H9 (cell line): ENCODE measurements around the gene PPM1H. TPM values are rescaled to one million over a fixed set of nuclear protein-coding genes. Genes with fewer than 3 reads are reported as not detected.

Experiments used
- DNase-seq: peaks from one replicate; pipeline ENCODE4 v3.0.0-alpha.2; 2017
- H2AFZ ChIP-seq: one replicate; pipeline ENCODE4 v1.6.1; 2013; ENCODE audit warnings: mild to moderate bottlenecking, low read length, control low read depth, moderate library complexity
- H2AK5ac ChIP-seq: 2 replicates; pipeline ENCODE4 v1.6.1; 2013; ENCODE audit warnings: low read length, control low read depth, mixed read lengths; ENCODE audit not compliant: insufficient read length
- H2BK120ac ChIP-seq: one replicate; pipeline ENCODE4 v1.6.1; 2013; ENCODE audit warnings: low read depth, mild to moderate bottlenecking, low read length, control low read depth, inconsistent platforms; ENCODE audit not compliant: poor library complexity, severe bottlenecking
- H2BK12ac ChIP-seq: 2 replicates; pipeline ENCODE4 v1.6.1; 2013; ENCODE audit warnings: low read length, control low read depth, mixed read lengths, low read depth; ENCODE audit not compliant: insufficient read length
- H2BK15ac ChIP-seq: 2 replicates; pipeline ENCODE4 v1.6.1; 2013; ENCODE audit warnings: low read depth, low read length, control low read depth
- H2BK20ac ChIP-seq: one replicate; pipeline ENCODE4 v1.6.1; 2013; ENCODE audit warnings: low read depth, mild to moderate bottlenecking, low read length, control low read depth, inconsistent platforms; ENCODE audit not compliant: poor library complexity, severe bottlenecking
- H2BK5ac ChIP-seq: 2 replicates; pipeline ENCODE4 v1.6.1; 2013; ENCODE audit warnings: low read length, control low read depth, mixed read lengths; ENCODE audit not compliant: insufficient read length
- H3K14ac ChIP-seq: 2 replicates; pipeline ENCODE4 v1.6.1; 2013; ENCODE audit warnings: low read length, control low read depth; ENCODE audit not compliant: insufficient read depth
- H3K18ac ChIP-seq: 2 replicates; pipeline ENCODE4 v1.6.1; 2013; ENCODE audit warnings: low read depth, mild to moderate bottlenecking, mixed read lengths, low read length, control low read depth; ENCODE audit not compliant: insufficient read length
- H3K23ac ChIP-seq: 2 replicates; pipeline ENCODE4 v1.6.1; 2013; ENCODE audit warnings: low read length, control low read depth, mixed read lengths, low read depth; ENCODE audit not compliant: insufficient read length
- H3K23me2 ChIP-seq: 2 replicates; pipeline ENCODE4 v1.6.1; 2013; ENCODE audit warnings: low read depth, mild to moderate bottlenecking, mixed read lengths, low read length, control low read depth; ENCODE audit not compliant: insufficient read length, poor library complexity, severe bottlenecking
- H3K27ac ChIP-seq: 2 replicates; pipeline ENCODE4 v1.5.1; 2013; ENCODE audit warnings: low read length, control low read depth, mixed read lengths, low read depth; ENCODE audit not compliant: insufficient read length
- H3K27me3 ChIP-seq: 2 replicates; pipeline ENCODE4 v1.6.1; 2013; ENCODE audit warnings: low read length, control low read depth, inconsistent platforms; ENCODE audit not compliant: insufficient read depth
- H3K4ac ChIP-seq: 2 replicates; pipeline ENCODE4 v1.6.1; 2013; ENCODE audit warnings: low read depth, mild to moderate bottlenecking, control low read depth, inconsistent platforms, low read length, moderate library complexity
- H3K4me1 ChIP-seq: 2 replicates; pipeline ENCODE4 v1.6.1; 2013; ENCODE audit warnings: low read length, control low read depth, inconsistent platforms; ENCODE audit not compliant: insufficient read depth
- H3K4me2 ChIP-seq: 2 replicates; pipeline ENCODE4 v1.6.1; 2013; ENCODE audit warnings: low read length, control low read depth, mixed read lengths; ENCODE audit not compliant: insufficient read length, insufficient read depth
- H3K56ac ChIP-seq: 2 replicates; pipeline ENCODE4 v1.6.1; 2013; ENCODE audit warnings: low read depth, mild to moderate bottlenecking, mixed read lengths, low read length, control low read depth; ENCODE audit not compliant: insufficient read length
- H3K79me1 ChIP-seq: 2 replicates; pipeline ENCODE4 v1.6.1; 2013; ENCODE audit warnings: low read depth, mild to moderate bottlenecking, moderate library complexity, low read length, control low read depth, inconsistent platforms; ENCODE audit not compliant: insufficient read depth, poor library complexity, severe bottlenecking
- H3K79me2 ChIP-seq: 2 replicates; pipeline ENCODE4 v1.6.1; 2013; ENCODE audit warnings: low read length, control low read depth, inconsistent platforms; ENCODE audit not compliant: insufficient read depth
- H3K9ac ChIP-seq: 2 replicates; pipeline ENCODE4 v1.6.1; 2013; ENCODE audit warnings: low read length, control low read depth, mixed read lengths; ENCODE audit not compliant: insufficient read length; ENCODE audit errors: extremely low read depth
- H3K9me3 ChIP-seq: one replicate; pipeline ENCODE4 v1.6.1; 2013; ENCODE audit warnings: low read depth, low read length, inconsistent platforms; ENCODE audit not compliant: control insufficient read depth
- H3T11ph ChIP-seq: one replicate; pipeline ENCODE4 v1.6.1; 2013; ENCODE audit warnings: mild to moderate bottlenecking, low read length, control low read depth, inconsistent platforms
- H4K20me1 ChIP-seq: one replicate; pipeline ENCODE4 v1.6.1; 2013; ENCODE audit not compliant: control insufficient read depth, insufficient read length, insufficient read depth
- H4K5ac ChIP-seq: 2 replicates; pipeline ENCODE4 v1.6.1; 2013; ENCODE audit warnings: low read depth, mild to moderate bottlenecking, mixed read lengths, low read length, control low read depth; ENCODE audit not compliant: insufficient read length
- H4K8ac ChIP-seq: replicated peaks from 2 replicates; pipeline ENCODE4 v1.6.1; 2013; ENCODE audit warnings: low read length, control low read depth, mixed read lengths, low read depth; ENCODE audit not compliant: insufficient read length
- H4K91ac ChIP-seq: 2 replicates; pipeline ENCODE4 v1.6.1; 2013; ENCODE audit warnings: low read depth, mild to moderate bottlenecking, moderate library complexity, mixed read lengths, low read length, control low read depth; ENCODE audit not compliant: insufficient read length
- H3K27ac Mint-ChIP-seq, 3 experiments: 2 replicates in 2 of 3; 3 replicates in 1 of 3; pipeline ENCODE4 v1.8.0; 2020 to 2021; ENCODE audit warnings: mixed read lengths in 3 of 3, mild to moderate bottlenecking in 1 of 3, moderate library complexity in 1 of 3
- H3K27me3 Mint-ChIP-seq: 2 replicates; pipeline ENCODE4 v1.8.0; 2021; ENCODE audit warnings: low read depth, mild to moderate bottlenecking, moderate library complexity, mixed read lengths
- H3K36me3 Mint-ChIP-seq, 3 experiments: 2 replicates in 2 of 3; 3 replicates in 1 of 3; pipeline ENCODE4 v1.8.0; 2020 to 2021; ENCODE audit warnings: low read depth in 3 of 3, mixed read lengths in 3 of 3; ENCODE audit not compliant: insufficient read depth in 1 of 3
- H3K4me1 Mint-ChIP-seq, 2 experiments: 2 replicates each; pipeline ENCODE4 v1.8.0; 2020; ENCODE audit warnings: mixed read lengths in 2 of 2
- H3K4me3 Mint-ChIP-seq, 2 experiments: 2 replicates in 1 of 2; 3 replicates in 1 of 2; pipeline ENCODE4 v1.8.0; 2020 to 2021; ENCODE audit warnings: mild to moderate bottlenecking in 2 of 2, mixed read lengths in 2 of 2, moderate library complexity in 1 of 2
- H3K9me3 Mint-ChIP-seq, 2 experiments: 2 replicates in 1 of 2; 3 replicates in 1 of 2; pipeline ENCODE4 v1.8.0; 2020; ENCODE audit warnings: mild to moderate bottlenecking in 2 of 2, mixed read lengths in 2 of 2, moderate library complexity in 1 of 2
- WGBS: extraction: QIAGEN DNeasy Blood & Tissue Kit; methylation state at CpG from one replicate; pipeline ENCODE4 v1.1.7; 2013; ENCODE audit warnings: missing lambda C conversion rate, low lambda C conversion rate, mixed read lengths; ENCODE audit not compliant: insufficient read length; ENCODE audit errors: extremely low coverage; 5-methylcytosine and 5-hydroxymethylcytosine counted together
- total RNA-seq: library from RNA; stranded (reverse); gene quantifications from 2 replicates; pipeline ENCODE4 v1.2.1, GENCODE V29; 2021
- TF ChIP-seq, protein P1 (sequence below): fragments of 200-600 bp; sonication (generic); conservative IDR thresholded peaks from 3 replicates; pipeline ENCODE4 v1.8.0; 2021; ENCODE audit warnings: antibody characterized with exemption, mild to moderate bottlenecking

The PPM1H gene
- total RNA-seq, 1 experiment from 2014 or later, result 22.1 TPM

DNA sequence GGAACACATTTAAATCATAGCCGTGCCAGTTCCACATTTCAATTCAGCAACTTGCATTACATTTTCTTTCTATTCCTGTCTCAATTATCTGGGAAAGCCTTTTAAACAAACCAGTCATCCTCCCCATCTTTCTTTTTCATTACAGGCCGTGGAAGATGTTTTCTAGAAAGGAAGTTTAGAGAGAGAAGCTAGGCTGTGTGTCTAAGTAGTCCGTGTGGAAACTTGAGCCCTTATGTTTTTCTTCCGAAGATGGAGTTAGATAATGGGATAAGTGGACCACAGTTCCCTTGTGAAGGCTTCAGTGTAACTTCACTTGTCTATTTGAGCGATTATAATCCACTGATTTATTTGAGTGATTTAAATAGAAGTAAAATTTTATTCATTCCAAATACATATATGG lies 12.4 kb upstream of the PPM1H start:
- no peak overlapping the region for H3K4me3 Mint-ChIP-seq
- H3T11ph ChIP-seq, result no peak overlapping the region
- H3K18ac ChIP-seq, result no peak overlapping the region
- H3K9me3 ChIP-seq, result no peaks in the 10 kb centered on the region
- no peak for DNase-seq
- 0 out of 2 replicates have a peak, but pooled peaks cover 2% of the 10 kb centered on the region for H3K27me3 Mint-ChIP-seq
- no peak overlapping the region for H2BK20ac ChIP-seq
- no peak overlapping the region for H3K27ac ChIP-seq
- no peak overlapping the region for H2BK12ac ChIP-seq
- H2BK120ac ChIP-seq, result no peak overlapping the region
- H3K14ac ChIP-seq, result no peak overlapping the region
- H3K9me3 Mint-ChIP-seq, result peaks cover 0 to 6% of the 10 kb centered on the region in 2 experiments; a peak in 3 of 5 replicates
- WGBS, result no CpG with 5 or more reads among the region's 5 CpGs
- no peaks in the 10 kb centered on the region for H3K79me1 ChIP-seq
- no peak overlapping the region for H3K4ac ChIP-seq
- H2BK5ac ChIP-seq, result no peak overlapping the region
- no peaks in the 10 kb centered on the region for H3K27me3 ChIP-seq
- TF ChIP-seq, protein P1, sequence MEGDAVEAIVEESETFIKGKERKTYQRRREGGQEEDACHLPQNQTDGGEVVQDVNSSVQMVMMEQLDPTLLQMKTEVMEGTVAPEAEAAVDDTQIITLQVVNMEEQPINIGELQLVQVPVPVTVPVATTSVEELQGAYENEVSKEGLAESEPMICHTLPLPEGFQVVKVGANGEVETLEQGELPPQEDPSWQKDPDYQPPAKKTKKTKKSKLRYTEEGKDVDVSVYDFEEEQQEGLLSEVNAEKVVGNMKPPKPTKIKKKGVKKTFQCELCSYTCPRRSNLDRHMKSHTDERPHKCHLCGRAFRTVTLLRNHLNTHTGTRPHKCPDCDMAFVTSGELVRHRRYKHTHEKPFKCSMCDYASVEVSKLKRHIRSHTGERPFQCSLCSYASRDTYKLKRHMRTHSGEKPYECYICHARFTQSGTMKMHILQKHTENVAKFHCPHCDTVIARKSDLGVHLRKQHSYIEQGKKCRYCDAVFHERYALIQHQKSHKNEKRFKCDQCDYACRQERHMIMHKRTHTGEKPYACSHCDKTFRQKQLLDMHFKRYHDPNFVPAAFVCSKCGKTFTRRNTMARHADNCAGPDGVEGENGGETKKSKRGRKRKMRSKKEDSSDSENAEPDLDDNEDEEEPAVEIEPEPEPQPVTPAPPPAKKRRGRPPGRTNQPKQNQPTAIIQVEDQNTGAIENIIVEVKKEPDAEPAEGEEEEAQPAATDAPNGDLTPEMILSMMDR, result no peak
- no peak overlapping the region for H2AFZ ChIP-seq
- no peaks in the 10 kb centered on the region for H3K23me2 ChIP-seq
- no peak overlapping the region for H4K91ac ChIP-seq
- no peak overlapping the region for H2BK15ac ChIP-seq
- H3K4me2 ChIP-seq, result no peak overlapping the region
- H3K9ac ChIP-seq, result no peak overlapping the region
- no peak overlapping the region for H4K5ac ChIP-seq
- no peak overlapping the region for H2AK5ac ChIP-seq
- peaks cover 7% of the 10 kb centered on the region in 2 experiments for H3K4me1 Mint-ChIP-seq
- H3K79me2 ChIP-seq, result no peaks in the 10 kb centered on the region
- no peaks in the 10 kb centered on the region for H4K20me1 ChIP-seq
- H3K56ac ChIP-seq, result no peak overlapping the region
- no peak overlapping the region for H3K27ac Mint-ChIP-seq
- no peak overlapping the region for H4K8ac ChIP-seq
- H3K23ac ChIP-seq, result no peak overlapping the region
- H3K36me3 Mint-ChIP-seq, result peaks cover 0 to 3% (median 0%) of the 10 kb centered on the region in 3 experiments; a peak in 3 of 7 replicates
- no peaks in the 10 kb centered on the region for H3K4me1 ChIP-seq
